Immature natural killer cell (primary cell): ENCODE data around the gene FRMPD4. TPM values are rescaled to one million over a fixed set of nuclear protein-coding genes. Genes with fewer than 3 reads are reported as not detected.

Experiments
- DNase-seq, 3 donors: peaks; one replicate each; pipeline ENCODE4 v3.0.0; 2022; ENCODE audit warnings: mixed read lengths in 1 of 3
- H3K27ac Mint-ChIP-seq, 6 donors: one replicate each; pipeline ENCODE4 v1.8.0; 2020; ENCODE audit warnings: mixed read lengths in 6 of 6, mild to moderate bottlenecking in 5 of 6, inconsistent platforms in 4 of 6, moderate library complexity in 3 of 6
- H3K27me3 Mint-ChIP-seq, 3 donors: one replicate each; pipeline ENCODE4 v1.8.0; 2020 to 2021; ENCODE audit warnings: low read depth in 3 of 3, mild to moderate bottlenecking in 3 of 3, mixed read lengths in 3 of 3, moderate library complexity in 3 of 3, inconsistent platforms in 1 of 3
- H3K36me3 Mint-ChIP-seq, 3 donors: one replicate each; pipeline ENCODE4 v1.8.0; 2020; ENCODE audit warnings: mixed read lengths in 3 of 3, inconsistent platforms in 2 of 3, mild to moderate bottlenecking in 2 of 3
- H3K4me1 Mint-ChIP-seq, 2 donors: one replicate each; pipeline ENCODE4 v1.8.0; 2020; ENCODE audit warnings: inconsistent platforms in 2 of 2, mild to moderate bottlenecking in 2 of 2, mixed read lengths in 2 of 2, moderate library complexity in 1 of 2
- H3K4me3 Mint-ChIP-seq, 5 donors: one replicate each; pipeline ENCODE4 v1.8.0; 2020; ENCODE audit warnings: mild to moderate bottlenecking in 5 of 5, mixed read lengths in 5 of 5, inconsistent platforms in 3 of 5, moderate library complexity in 3 of 5
- H3K9me3 Mint-ChIP-seq, 6 donors: one replicate each; pipeline ENCODE4 v1.8.0; 2020; ENCODE audit warnings: mild to moderate bottlenecking in 6 of 6, mixed read lengths in 6 of 6, inconsistent platforms in 4 of 6, moderate library complexity in 3 of 6
- polyA plus RNA-seq, 3 donors: library from polyadenylated mRNA; unstranded; fragments of 300-500 nt; fragmentation: Illumina TruSeq; gene quantifications; one replicate each; pipeline ENCODE4 v1.2.3, GENCODE V29; 2021

FRMPD4 gene
- polyA plus RNA-seq, 3 donors from 2014 or later, result not detected

GRCh38 chrX:12721042-12721441 lies 582.8 kb downstream of the FRMPD4 start:
- H3K36me3 Mint-ChIP-seq, result no peaks in the 10 kb centered on the region
- no peaks in the 10 kb centered on the region for H3K4me1 Mint-ChIP-seq
- no peak overlapping the region for H3K4me3 Mint-ChIP-seq
- DNase-seq, result no peak
- H3K27me3 Mint-ChIP-seq, result peaks cover 0 to 13% (median 4%) of the 10 kb centered on the region in 3 donors
- no peak overlapping the region for H3K27ac Mint-ChIP-seq
- no peaks in the 10 kb centered on the region for H3K9me3 Mint-ChIP-seq

- DNase-seq, result no peak
- H3K27ac Mint-ChIP-seq, result no peak overlapping the region
- no peaks in the 10 kb centered on the region for H3K9me3 Mint-ChIP-seq
- H3K4me3 Mint-ChIP-seq, result no peak overlapping the region
- peaks cover 0 to 11% (median 4%) of the 10 kb centered on the region in 3 donors for H3K27me3 Mint-ChIP-seq
- no peaks in the 10 kb centered on the region for H3K4me1 Mint-ChIP-seq
- H3K36me3 Mint-ChIP-seq, result no peaks in the 10 kb centered on the region
Observed at GRCh38 chrX:12722314-12722713, 584.0 kb downstream of the FRMPD4 start.

GRCh38 chrX:12741416-12741815 lies 603.1 kb downstream of the FRMPD4 start:
- DNase-seq, result no peak
- Mint-ChIP-seq H3K9me3 (no peaks in the 10 kb centered on the region), H3K27ac (no peak overlapping the region), H3K4me1 (no peaks in the 10 kb centered on the region), H3K4me3 (no peak overlapping the region), H3K27me3 (peaks cover 1 to 7% (median 2%) of the 10 kb centered on the region in 3 donors), H3K36me3 (no peaks in the 10 kb centered on the region)

GRCh38 chrX:12747433-12747832 lies 609.2 kb downstream of the FRMPD4 start:
- Mint-ChIP-seq H3K27ac (no peak overlapping the region), H3K36me3 (no peaks in the 10 kb centered on the region), H3K4me1 (no peaks in the 10 kb centered on the region), H3K4me3 (no peak overlapping the region), H3K9me3 (peaks cover 0 to 5% (median 0%) of the 10 kb centered on the region in 6 donors), H3K27me3 (peaks cover 0 to 2% (median 0%) of the 10 kb centered on the region in 3 donors)
- no peak for DNase-seq

- Mint-ChIP-seq H3K9me3 (peaks cover 0 to 4% (median 0%) of the 10 kb centered on the region in 6 donors), H3K27me3 (peaks cover 0 to 2% (median 0%) of the 10 kb centered on the region in 3 donors), H3K36me3 (no peaks in the 10 kb centered on the region), H3K4me3 (no peak overlapping the region), H3K27ac (no peak overlapping the region), H3K4me1 (no peaks in the 10 kb centered on the region)
- no peak for DNase-seq
Observed at GRCh38 chrX:12751887-12752286, 613.6 kb downstream of the FRMPD4 start.

- no peaks in the 10 kb centered on the region for H3K4me1 Mint-ChIP-seq
- DNase-seq, result no peak
- no peak overlapping the region for H3K4me3 Mint-ChIP-seq
- peaks cover 0 to 3% (median 0%) of the 10 kb centered on the region in 6 donors for H3K9me3 Mint-ChIP-seq
- no peak overlapping the region for H3K27ac Mint-ChIP-seq
- H3K27me3 Mint-ChIP-seq, result peaks cover 0 to 4% (median 0%) of the 10 kb centered on the region in 3 donors
- H3K36me3 Mint-ChIP-seq, result no peaks in the 10 kb centered on the region
Observed at GRCh38 chrX:12753366-12753765, 615.1 kb downstream of the FRMPD4 start.

- DNase-seq, result no peak
- Mint-ChIP-seq H3K4me1 (no peaks in the 10 kb centered on the region), H3K27ac (no peak overlapping the region), H3K9me3 (peaks cover 0 to 4% (median 0%) of the 10 kb centered on the region in 6 donors), H3K36me3 (no peaks in the 10 kb centered on the region), H3K4me3 (no peak overlapping the region), H3K27me3 (peaks cover 0 to 9% (median 2%) of the 10 kb centered on the region in 3 donors)
Observed at GRCh38 chrX:12758291-12758690, 620.0 kb downstream of the FRMPD4 start.

- Mint-ChIP-seq H3K4me1 (peaks cover 5 to 7% of the 10 kb centered on the region in 2 donors), H3K36me3 (no peaks in the 10 kb centered on the region), H3K9me3 (peaks cover 0 to 3% (median 0%) of the 10 kb centered on the region in 6 donors), H3K27ac (no peak overlapping the region), H3K4me3 (no peak overlapping the region), H3K27me3 (peaks cover 15 to 18% (median 17%) of the 10 kb centered on the region in 3 donors)
- no peak for DNase-seq
Observed at GRCh38 chrX:12767856-12768255, 629.6 kb downstream of the FRMPD4 start.

- Mint-ChIP-seq H3K27me3 (peaks cover 15 to 20% (median 18%) of the 10 kb centered on the region in 3 donors), H3K36me3 (no peaks in the 10 kb centered on the region), H3K27ac (no peak overlapping the region), H3K4me3 (no peak overlapping the region), H3K4me1 (peaks cover 5 to 7% of the 10 kb centered on the region in 2 donors), H3K9me3 (peaks cover 0 to 3% (median 0%) of the 10 kb centered on the region in 6 donors)
- DNase-seq, result no peak
Observed at GRCh38 chrX:12768491-12768890, 630.2 kb downstream of the FRMPD4 start.

GRCh38 chrX:12770440-12770839 lies 632.2 kb downstream of the FRMPD4 start:
- peaks cover 0 to 3% (median 0%) of the 10 kb centered on the region in 6 donors for H3K9me3 Mint-ChIP-seq
- peak overlapping the region in 1 of 5 donors; percentile 36 for H3K4me3 Mint-ChIP-seq
- H3K36me3 Mint-ChIP-seq, result no peaks in the 10 kb centered on the region
- DNase-seq, result peak; percentile 7 to 11 (median 7)
- no peak overlapping the region for H3K27ac Mint-ChIP-seq
- peaks cover 5 to 7% of the 10 kb centered on the region in 2 donors for H3K4me1 Mint-ChIP-seq
- peaks cover 11 to 20% (median 12%) of the 10 kb centered on the region in 3 donors for H3K27me3 Mint-ChIP-seq

- H3K27me3 Mint-ChIP-seq, result peaks cover 11 to 22% (median 12%) of the 10 kb centered on the region in 3 donors
- DNase-seq, result peak; percentile 36 to 58 (median 53)
- H3K4me1 Mint-ChIP-seq, result peaks cover 5 to 7% of the 10 kb centered on the region in 2 donors
- H3K36me3 Mint-ChIP-seq, result no peaks in the 10 kb centered on the region
- peak overlapping the region in 1 of 5 donors; percentile 33 for H3K4me3 Mint-ChIP-seq
- H3K27ac Mint-ChIP-seq, result no peak overlapping the region
- H3K9me3 Mint-ChIP-seq, result peaks cover 0 to 3% (median 0%) of the 10 kb centered on the region in 6 donors
Observed at GRCh38 chrX:12771445-12772069, 633.3 kb downstream of the FRMPD4 start.
